GM18508 (cell line): Measurements from ENCODE around the gene ICAM4.

ENCODE experiments used
- ATAC-seq: cut with Tn5 transposase; IDR thresholded peaks from one replicate; pipeline ENCODE4 v1.9.1; 2021; ENCODE audit warnings: moderate number of reproducible peaks; ENCODE audit not compliant: insufficient read depth, unreplicated experiment

Gene ICAM4

GRCh38 chr19:10289836-10290356 is 3.1 kb downstream of the ICAM4 start, which contains the start of gene ICAM5:
Gene ICAM5 (plus strand): TSS chr19:10289952. CDS start chr19:10290044, 92 bp downstream.
- ATAC-seq = no peak

GRCh38 chr19:10290357-10290875 is 3.7 kb downstream of the ICAM4 start:
- no peak for ATAC-seq

DNA sequence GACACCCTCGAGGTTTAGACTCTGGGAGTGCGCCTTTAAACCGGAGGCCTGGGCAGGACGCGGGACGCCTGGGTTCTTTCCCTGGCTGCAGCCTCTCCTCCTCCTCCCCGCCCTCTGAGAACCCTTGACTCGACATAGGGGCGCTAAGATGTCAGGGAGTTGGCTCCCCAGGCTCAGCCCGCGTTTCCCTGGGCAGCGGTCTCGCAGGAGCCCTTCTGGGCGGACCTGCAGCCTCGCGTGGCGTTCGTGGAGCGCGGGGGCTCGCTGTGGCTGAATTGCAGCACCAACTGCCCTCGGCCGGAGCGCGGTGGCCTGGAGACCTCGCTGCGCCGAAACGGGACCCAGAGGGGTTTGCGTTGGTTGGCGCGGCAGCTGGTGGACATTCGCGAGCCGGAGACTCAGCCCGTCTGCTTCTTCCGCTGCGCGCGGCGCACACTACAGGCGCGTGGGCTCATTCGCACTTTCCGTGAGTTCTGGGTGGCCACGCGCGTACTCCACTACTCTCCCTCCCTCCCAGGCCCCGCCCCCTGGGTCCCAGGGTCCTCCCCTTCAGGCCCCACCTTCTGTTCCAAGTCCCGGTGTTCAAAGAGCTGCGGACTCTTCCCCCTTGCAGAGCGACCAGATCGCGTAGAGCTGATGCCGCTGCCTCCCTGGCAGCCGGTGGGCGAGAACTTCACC is 4.3 kb downstream of the ICAM4 start:
- no peak for ATAC-seq

DNA sequence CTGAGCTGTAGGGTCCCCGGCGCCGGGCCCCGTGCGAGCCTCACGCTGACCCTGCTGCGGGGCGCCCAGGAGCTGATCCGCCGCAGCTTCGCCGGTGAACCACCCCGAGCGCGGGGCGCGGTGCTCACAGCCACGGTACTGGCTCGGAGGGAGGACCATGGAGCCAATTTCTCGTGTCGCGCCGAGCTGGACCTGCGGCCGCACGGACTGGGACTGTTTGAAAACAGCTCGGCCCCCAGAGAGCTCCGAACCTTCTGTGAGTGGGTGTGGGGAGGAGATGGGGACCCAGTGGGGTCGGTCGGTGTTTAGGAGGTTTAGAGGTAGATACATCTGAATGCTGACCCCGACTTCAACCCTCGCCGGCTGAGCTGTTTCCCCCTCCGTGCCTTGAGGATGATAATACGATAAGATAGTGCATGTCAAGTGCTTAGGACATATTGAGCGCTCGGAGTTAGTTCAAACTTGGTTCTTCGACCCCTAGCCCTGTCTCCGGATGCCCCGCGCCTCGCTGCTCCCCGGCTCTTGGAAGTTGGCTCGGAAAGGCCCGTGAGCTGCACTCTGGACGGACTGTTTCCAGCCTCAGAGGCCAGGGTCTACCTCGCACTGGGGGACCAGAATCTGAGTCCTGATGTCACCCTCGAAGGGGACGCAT is 4.9 kb downstream of the ICAM4 start:
- no peak for ATAC-seq

DNA sequence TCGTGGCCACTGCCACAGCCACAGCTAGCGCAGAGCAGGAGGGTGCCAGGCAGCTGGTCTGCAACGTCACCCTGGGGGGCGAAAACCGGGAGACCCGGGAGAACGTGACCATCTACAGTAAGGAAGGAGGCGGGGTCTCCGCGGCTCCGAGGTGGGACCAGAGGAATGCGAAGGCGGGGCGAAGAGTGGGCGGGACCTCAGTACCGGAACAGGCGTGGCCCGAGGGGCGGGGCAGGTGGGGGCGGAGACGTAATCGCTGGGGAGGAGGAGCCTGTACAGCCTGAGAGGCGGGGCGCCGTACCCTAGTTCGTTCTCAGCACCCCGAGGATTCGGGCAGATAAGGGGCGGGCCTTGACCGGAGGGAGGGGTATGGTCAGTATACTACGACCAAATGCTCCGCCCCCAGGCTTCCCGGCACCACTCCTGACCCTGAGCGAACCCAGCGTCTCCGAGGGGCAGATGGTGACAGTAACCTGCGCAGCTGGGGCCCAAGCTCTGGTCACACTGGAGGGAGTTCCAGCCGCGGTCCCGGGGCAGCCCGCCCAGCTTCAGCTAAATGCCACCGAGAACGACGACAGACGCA is 5.5 kb downstream of the ICAM4 start:
- no peak for ATAC-seq

DNA sequence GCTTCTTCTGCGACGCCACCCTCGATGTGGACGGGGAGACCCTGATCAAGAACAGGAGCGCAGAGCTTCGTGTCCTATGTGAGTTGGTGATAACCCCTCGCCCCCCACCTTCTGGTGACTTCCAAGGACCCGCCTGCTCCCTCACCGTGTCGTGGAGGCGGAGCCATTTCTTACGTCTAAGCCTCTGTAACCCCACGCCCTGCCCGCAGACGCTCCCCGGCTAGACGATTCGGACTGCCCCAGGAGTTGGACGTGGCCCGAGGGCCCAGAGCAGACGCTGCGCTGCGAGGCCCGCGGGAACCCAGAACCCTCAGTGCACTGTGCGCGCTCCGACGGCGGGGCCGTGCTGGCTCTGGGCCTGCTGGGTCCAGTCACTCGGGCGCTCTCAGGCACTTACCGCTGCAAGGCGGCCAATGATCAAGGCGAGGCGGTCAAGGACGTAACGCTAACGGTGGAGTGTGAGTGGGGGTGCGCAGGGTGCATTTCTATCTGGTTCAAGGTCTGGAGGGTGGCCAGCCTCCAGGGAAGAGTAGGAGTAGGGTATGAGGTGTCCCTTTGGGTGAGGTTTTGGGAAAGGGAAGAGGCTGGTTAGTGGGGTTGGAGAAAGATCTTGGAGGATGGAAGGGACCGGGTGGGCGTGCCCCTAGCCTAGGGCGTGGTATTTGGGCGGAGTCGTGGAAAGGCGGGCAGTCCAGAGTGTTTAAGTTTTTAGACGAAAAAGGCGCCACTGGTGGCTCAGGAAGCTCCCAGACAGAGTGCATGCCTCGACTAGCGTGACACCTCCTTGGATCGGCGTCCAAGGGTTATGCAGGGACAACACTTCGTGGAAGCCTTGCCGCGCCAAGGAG is 6.3 kb downstream of the ICAM4 start:
- ATAC-seq = no peak

GRCh38 chr19:10293637-10294367 is 7.0 kb downstream of the ICAM4 start:
- no peak for ATAC-seq

- ATAC-seq = no peak
Measured at GRCh38 chr19:10294368-10294697, 7.6 kb downstream of the ICAM4 start.

- no peak for ATAC-seq
Measured at GRCh38 chr19:10295305-10295846, 8.6 kb downstream of the ICAM4 start.

GRCh38 chr19:10295847-10296591 is 9.3 kb downstream of the ICAM4 start:
- ATAC-seq = no peak

DNA sequence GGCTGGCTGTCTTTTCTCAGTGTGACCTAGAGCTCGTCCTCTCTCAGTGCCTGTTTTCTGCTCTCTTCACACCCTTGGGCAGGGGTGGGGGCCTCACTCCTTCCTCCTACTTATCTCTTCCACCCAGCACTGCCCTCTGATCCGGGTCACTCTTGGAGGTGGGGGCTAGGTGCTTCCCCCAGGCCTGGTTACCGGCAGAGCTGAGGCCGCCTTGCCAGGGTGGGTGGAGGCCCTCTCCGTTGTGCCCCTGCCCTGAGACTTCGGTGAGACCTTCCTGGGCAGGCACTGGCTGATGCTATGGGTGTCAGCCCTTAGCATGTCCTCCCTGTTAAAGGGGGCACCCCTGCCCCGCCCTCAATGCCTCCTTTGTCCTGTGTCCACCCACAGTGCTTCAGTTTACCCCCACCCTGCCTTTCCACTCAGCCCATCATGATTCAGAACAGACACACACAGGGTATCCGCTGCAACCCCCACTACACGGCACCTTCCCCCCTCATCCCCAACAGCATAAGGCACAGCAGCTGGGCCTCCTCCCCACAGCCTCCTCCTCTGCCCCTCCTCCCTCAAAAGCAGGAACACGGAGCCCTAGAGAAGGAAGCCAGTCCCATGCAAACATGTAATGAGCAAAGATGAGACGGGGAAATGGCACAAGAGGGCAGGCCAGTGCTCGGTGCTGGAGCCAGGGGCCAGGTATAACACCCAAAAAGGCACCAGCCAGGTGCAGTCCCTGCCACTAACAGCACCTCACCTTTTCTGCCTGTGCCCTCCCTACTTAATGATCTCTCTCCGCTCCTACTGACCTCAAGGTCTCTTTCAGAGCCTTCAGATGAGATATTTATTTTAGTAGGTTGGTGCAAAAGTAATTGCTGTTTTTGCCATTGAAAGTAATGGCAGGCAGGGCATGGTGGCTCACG is 13.0 kb downstream of the ICAM4 start:
- ATAC-seq = no peak

- no peak for ATAC-seq
Measured at GRCh38 chr19:10305139-10305806, 18.5 kb downstream of the ICAM4 start.

DNA sequence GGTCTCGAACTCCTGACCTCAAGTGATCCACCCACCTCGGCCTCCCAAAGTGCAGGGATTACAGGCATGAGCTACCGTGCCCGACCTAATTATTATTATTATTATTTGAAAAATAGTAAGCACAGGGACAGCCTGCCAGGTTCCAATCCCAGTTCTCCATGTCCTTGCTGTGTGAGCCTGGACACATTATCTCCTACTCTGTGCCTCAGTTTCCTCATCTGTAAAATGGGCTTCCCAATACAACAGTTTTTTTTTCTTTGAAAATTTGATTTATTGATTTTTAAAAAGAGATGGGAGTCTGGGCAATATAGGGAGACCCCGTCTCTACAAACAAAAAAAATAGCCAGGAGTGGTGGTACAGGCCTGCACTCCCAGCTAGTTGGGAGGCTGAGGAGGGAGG is 19.6 kb downstream of the ICAM4 start:
- ATAC-seq = no peak

GRCh38 chr19:10309423-10309822 is 22.7 kb downstream of the ICAM4 start, which contains the start of gene ZGLP1:
Gene ZGLP1 (minus strand): TSS chr19:10309815.
- no peak for ATAC-seq

DNA sequence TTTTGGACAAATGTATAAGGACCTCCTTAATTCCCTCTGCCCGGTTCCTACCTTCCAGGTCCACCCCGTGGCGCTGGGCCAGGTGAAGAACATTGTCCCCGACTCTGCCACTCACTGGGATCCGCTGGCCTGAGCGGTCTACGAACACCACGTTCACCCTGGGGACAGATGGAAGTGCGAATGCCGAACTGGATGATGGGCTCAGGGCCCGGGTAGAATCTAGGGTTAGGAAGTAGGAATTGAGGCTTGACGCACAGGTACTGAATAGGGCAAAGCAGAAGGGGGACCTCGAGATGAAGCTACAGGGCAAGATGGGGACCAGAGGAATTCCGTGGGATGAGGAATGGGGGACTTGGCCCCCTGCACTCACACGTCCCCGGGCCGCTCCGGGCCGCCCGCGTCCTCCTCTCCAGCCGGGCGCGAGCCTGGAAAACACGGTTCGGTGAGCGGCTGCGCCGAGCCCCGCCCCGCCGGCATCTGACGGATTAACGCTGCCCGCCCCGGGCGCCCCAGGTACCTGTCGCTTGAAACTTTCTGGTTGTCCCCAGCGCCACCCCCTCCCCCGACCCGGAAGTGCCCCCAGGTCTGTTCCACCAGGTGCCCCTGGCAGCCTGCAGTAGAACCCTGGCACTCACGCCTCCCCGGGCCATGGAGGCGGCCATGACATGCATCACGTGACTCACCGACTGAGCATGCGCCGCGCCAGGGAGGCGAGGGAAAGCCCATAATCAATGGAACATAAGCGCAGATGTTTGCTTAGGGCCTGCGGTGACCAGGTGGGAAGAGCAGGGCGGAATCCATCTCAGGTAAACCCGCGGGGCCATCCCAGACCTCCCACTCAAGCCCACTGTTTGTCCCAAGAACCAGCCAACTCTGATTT is 28.8 kb downstream of the ICAM4 start, which contains the start of gene FDX2:
Gene FDX2, minus strand, starts transcription at position 681 of the 880 bp plus-strand sequence. Its CDS starts 19 bp downstream, at position 662.
- no peak for ATAC-seq
